Psoas muscle (tissue), 8 donors: ENCODE measurements around the gene C4orf54. TPM values are rescaled to one million over a fixed set of nuclear protein-coding genes. Genes with fewer than 3 reads are reported as not detected.

ENCODE experiments used
- ATAC-seq, 4 donors: fragments of 200-7000 bp; cut with Tn5 transposase; one replicate each; pipeline ENCODE4 v1.9.1; 2020; ENCODE audit warnings: moderate library complexity in 3 of 4, mild to moderate bottlenecking in 2 of 4
- DNase-seq, 2 donors: peaks; one replicate each; pipeline ENCODE4 v3.0.0-alpha.2; 2020
- H3K27ac ChIP-seq: fragments of 200-600 bp; one replicate; pipeline ENCODE4 v1.8.0; 2022
- H3K27me3 ChIP-seq, 3 donors: fragments of 200-600 bp in 1 of 3; one replicate each; pipeline versions ENCODE4 v1.6.1 to v1.8.0; 2013 to 2022; ENCODE audit warnings: low read length in 2 of 3, mild to moderate bottlenecking in 2 of 3, moderate library complexity in 1 of 3; ENCODE audit not compliant: insufficient read depth in 3 of 3
- H3K36me3 ChIP-seq, 2 donors: fragments of 200-600 bp in 1 of 2; one replicate each; pipeline versions ENCODE4 v1.6.1 to v1.8.0; 2013 to 2022; ENCODE audit warnings: low read depth in 1 of 2, mild to moderate bottlenecking in 1 of 2, moderate library complexity in 1 of 2; ENCODE audit not compliant: insufficient read depth in 1 of 2
- H3K4me1 ChIP-seq: fragments of 200-600 bp; one replicate; pipeline ENCODE4 v1.8.0; 2022
- H3K4me3 ChIP-seq: fragments of 200-600 bp; one replicate; pipeline ENCODE4 v1.8.0; 2022; ENCODE audit warnings: mild to moderate bottlenecking
- H3K9me3 ChIP-seq: fragments of 200-600 bp; one replicate; pipeline ENCODE4 v1.8.0; 2022
- WGBS, 3 donors: extraction: QIAGEN DNeasy Blood & Tissue Kit; methylation state at CpG; one replicate each; pipeline versions ENCODE4 v1.1.6 to v1.1.7; 2013; 5-methylcytosine and 5-hydroxymethylcytosine counted together
- intact Hi-C, 2 donors: fragments of 100-400 bp; cut with DNase I; formaldehyde crosslinking; loops; one replicate each; pipeline versions ENCODE4 v1.11.0 to v1.14.2; 2022
- polyA plus RNA-seq, 3 donors: library from polyadenylated mRNA; stranded (reverse); fragments of 200-250 nt; gene quantifications; one replicate each; pipeline ENCODE4 v1.2.3, GENCODE V29; 2013
- total RNA-seq, 4 donors: library from RNA; stranded (reverse); fragmentation: NEBNext Ultra II Directional in 2 of 4; extraction: Animal tissue kit (Norgen Biotek cat#: 25700) in 2 of 4; gene quantifications; one replicate each; pipeline versions ENCODE4 v1.2.1 to v1.2.4, GENCODE V29; 2021 to 2023
- TF ChIP-seq, protein P1 (sequence below): fragments of 200-600 bp; IDR thresholded peaks from one replicate; pipeline ENCODE4 v1.8.0; 2022; ENCODE audit warnings: antibody characterized with exemption
- donor health status: healthy with polysubstance abuse.
- donor health status: DM: no; HTN: no; CAD: no; lungs with moderate emphysema.
- donor health status: Bipolar disorder and iron deficiency.
- donor health status: healthy.
- donor health status: DM: yes; HTN: yes; CAD: no.
- donor health status: DM: no; HTN: no; CAD: no.
- donor health status: DM: no; HTN: no; CAD: no.
- donor health status: DM: yes; HTN: yes; CAD: no.

The C4orf54 gene
- total and polyA plus RNA-seq, 7 donors = 3.3 to 151 (median 58.1) TPM

DNA sequence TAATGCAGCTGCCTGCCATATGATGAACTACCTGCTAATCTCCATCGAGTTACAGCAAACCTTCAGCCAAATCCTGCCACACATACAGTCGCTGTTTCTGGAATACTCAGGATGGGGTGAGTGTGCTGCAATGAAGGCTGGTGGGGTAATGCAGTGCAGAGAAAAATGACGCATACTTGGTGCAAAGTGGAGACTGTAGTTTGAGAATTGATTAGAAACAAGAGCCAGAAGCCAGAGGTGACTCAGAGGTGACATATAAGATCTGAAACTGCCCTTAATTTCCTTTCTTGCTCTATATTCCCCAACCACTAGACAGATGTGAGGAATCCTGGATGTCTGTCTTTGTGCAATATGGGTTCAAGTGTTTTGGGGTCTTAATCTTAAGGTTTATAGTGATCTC, 22.0 kb downstream of the C4orf54 start:
- Histone ChIP-seq H3K4me3 (no peak overlapping the region), H3K4me1 (peaks cover 42% of the 10 kb centered on the region), H3K27ac (peak overlapping the region; percentile 99), H3K36me3 (peaks cover 0 to 4% of the 10 kb centered on the region in 2 donors), H3K9me3 (no peaks in the 10 kb centered on the region), H3K27me3 (no peaks in the 10 kb centered on the region)
- ATAC-seq = no peak
- no peak for DNase-seq
- intact Hi-C loops = no loop called here
- 44 to 61% (median 52%) methylated on average over 3 of the region's 3 CpGs for WGBS, 3 donors
- TF ChIP-seq, protein P1, sequence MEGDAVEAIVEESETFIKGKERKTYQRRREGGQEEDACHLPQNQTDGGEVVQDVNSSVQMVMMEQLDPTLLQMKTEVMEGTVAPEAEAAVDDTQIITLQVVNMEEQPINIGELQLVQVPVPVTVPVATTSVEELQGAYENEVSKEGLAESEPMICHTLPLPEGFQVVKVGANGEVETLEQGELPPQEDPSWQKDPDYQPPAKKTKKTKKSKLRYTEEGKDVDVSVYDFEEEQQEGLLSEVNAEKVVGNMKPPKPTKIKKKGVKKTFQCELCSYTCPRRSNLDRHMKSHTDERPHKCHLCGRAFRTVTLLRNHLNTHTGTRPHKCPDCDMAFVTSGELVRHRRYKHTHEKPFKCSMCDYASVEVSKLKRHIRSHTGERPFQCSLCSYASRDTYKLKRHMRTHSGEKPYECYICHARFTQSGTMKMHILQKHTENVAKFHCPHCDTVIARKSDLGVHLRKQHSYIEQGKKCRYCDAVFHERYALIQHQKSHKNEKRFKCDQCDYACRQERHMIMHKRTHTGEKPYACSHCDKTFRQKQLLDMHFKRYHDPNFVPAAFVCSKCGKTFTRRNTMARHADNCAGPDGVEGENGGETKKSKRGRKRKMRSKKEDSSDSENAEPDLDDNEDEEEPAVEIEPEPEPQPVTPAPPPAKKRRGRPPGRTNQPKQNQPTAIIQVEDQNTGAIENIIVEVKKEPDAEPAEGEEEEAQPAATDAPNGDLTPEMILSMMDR = no peak

DNA sequence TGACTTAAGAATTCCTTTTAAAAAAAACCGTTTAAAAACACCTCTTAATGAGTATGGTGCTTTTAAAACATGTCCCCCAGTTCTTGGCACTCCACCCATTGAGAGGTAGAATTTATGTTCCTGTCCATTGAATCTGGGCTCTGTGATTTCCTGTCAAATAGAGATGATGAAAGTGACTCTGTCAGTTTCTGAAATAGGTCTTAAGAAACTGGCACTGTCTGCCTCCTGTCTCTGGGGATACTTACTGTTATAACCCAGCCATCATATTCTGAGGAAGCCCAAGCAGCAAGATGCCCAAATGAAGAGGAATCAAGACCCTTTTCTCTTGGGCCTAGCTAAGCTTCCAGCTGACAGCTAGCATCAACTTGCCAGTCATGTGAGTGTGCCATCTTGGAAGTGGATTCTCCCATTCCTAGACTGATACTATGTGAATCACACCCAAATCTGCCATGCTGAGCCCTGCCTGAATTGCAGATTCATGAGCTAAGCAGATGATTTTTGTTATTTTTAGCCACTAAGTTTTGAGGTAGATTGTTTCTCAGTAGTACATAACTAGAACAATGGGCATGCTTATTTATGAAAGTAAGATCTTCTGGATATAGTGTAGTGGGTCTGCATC, 22.8 kb downstream of the C4orf54 start:
- TF ChIP-seq, protein P1 = no peak
- Histone ChIP-seq H3K27ac (peak overlapping the region; percentile 99), H3K9me3 (no peaks in the 10 kb centered on the region), H3K36me3 (peaks cover 0 to 1% of the 10 kb centered on the region in 2 donors), H3K4me3 (no peak overlapping the region), H3K4me1 (peaks cover 40% of the 10 kb centered on the region), H3K27me3 (no peaks in the 10 kb centered on the region)
- intact Hi-C loops = no loop called here
- WGBS, 3 donors = 57 to 59% (median 58%) methylated on average over 1 of the region's 1 CpG
- peak; percentile 37 to 68 (median 50) for ATAC-seq
- DNase-seq = no peak

DNA sequence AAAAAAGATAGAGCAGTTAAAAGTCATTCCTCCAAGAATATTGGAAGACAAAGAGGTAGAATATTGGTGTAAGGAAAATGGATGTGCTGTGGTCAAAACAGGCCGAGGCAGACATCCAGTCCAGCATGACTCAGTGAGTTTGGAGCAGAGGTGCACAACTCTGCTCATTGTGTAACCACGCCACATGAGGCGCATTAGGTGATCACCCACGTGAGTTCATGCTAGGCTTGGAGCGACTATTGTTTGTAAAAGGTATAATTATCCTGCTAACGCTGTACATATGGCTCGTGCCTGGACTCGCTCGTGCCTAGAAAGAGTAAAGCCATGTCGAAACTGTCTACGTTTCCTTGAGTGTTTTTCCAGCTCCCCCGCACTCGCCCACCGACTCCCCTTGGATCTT, 23.9 kb downstream of the C4orf54 start:
- no peak overlapping the region for H3K4me3 ChIP-seq
- 73 to 84% (median 74%) methylated on average over 14 of the region's 14 CpGs for WGBS, 3 donors
- peaks cover 33% of the 10 kb centered on the region for H3K4me1 ChIP-seq
- intact Hi-C loops = no loop called here
- DNase-seq (peak in 1 of 2 donors; percentile 60), ATAC-seq (peak; percentile 78 to 90 (median 86))
- no peaks in the 10 kb centered on the region for H3K27me3 ChIP-seq
- no peaks in the 10 kb centered on the region for H3K36me3 ChIP-seq
- TF ChIP-seq, protein P1 = no peak
- H3K9me3 ChIP-seq = no peaks in the 10 kb centered on the region
- peak overlapping the region; percentile 99 for H3K27ac ChIP-seq

DNA sequence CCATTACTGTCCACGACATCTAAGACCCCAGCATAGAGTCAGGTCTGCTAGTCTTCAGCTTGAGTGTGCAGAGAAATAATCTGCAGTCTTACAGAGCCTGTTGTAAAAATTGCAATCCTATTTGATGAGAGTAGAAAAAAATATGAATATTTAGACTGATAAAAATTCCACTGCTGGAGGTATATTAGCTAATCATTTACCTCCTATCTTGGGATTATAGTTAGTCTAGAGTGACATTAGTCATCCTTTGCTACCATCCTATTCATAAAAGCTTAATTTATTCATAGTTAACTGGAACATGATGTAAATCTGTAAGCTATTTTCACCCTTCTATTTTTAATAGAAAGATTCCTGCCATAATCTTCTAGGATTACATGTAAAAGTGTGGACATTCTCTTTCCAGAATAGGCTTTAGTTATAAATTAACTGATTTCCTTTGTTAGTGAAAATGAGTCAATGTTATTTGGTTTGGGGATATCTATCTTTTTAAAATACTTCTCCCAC, 26.7 kb downstream of the C4orf54 start:
- peak overlapping the region; percentile 99 for H3K27ac ChIP-seq
- no peaks in the 10 kb centered on the region for H3K36me3 ChIP-seq
- no peak for DNase-seq
- H3K27me3 ChIP-seq = no peaks in the 10 kb centered on the region
- no peaks in the 10 kb centered on the region for H3K9me3 ChIP-seq
- TF ChIP-seq, protein P1 = no peak
- H3K4me3 ChIP-seq = no peak overlapping the region
- intact Hi-C loops = no loop called here
- ATAC-seq = no peak
- peaks cover 33% of the 10 kb centered on the region for H3K4me1 ChIP-seq
- WGBS, 3 donors = 46 to 87% (median 62%) methylated on average over 1 of the region's 1 CpG
